Endothelial cell of umbilical vein (primary cell): ENCODE measurements around the gene BCL7C. TPM values are rescaled to one million over a fixed set of nuclear protein-coding genes. Genes with fewer than 3 reads are reported as not detected.

Source experiments
- BruUV-seq: library from RNA; stranded (reverse); fragments of 400-500 nt; replicated peaks from 2 replicates; lab custom pipeline; 2021; lab: Mats Ljungman, UMichigan
- CTCF ChIA-PET: fragments of 300-600, 350-600 bp; sonication (Branson Sonifier 250); formaldehyde crosslinking; loops from one replicate; lab custom pipeline; 2021; ENCODE audit warnings: antibody characterized with exemption, inconsistent platforms; lab: Charles Lee
- POLR2A ChIA-PET: fragments of 300-600, 350-600 bp; sonication (Branson Sonifier 250); formaldehyde crosslinking; loops from one replicate; lab custom pipeline; 2021; ENCODE audit warnings: antibody characterized with exemption, inconsistent platforms; lab: Charles Lee
- DNase-seq: peaks from one replicate; pipeline ENCODE4 v3.0.0-alpha.2; 2011; ENCODE audit warnings: low read depth, low spot score
- FAIRE-seq: peaks from 2 replicates; lab custom pipeline; 2011; peaks lifted over from hg19 to GRCh38; lab: Jason Lieb, UNC
- H2AFZ ChIP-seq: 2 replicates; pipeline ENCODE4 v1.6.0; 2012; ENCODE audit warnings: low read depth, low read length, control low read depth, inconsistent platforms
- H3K27ac ChIP-seq: 2 replicates; pipeline ENCODE4 v1.5.1; 2011; ENCODE audit warnings: low read depth, mild to moderate bottlenecking, control low read depth, low read length, moderate library complexity; ENCODE audit not compliant: insufficient read depth
- H3K27me3 ChIP-seq, 2 experiments: 2 replicates each; pipeline versions ENCODE4 v1.6.0 to v1.6.1; 2011; ENCODE audit warnings: low read length in 2 of 2, mixed read lengths in 1 of 2; ENCODE audit not compliant: control insufficient read depth in 2 of 2, insufficient read depth in 2 of 2
- H3K36me3 ChIP-seq, 2 experiments: 2 replicates in 1 of 2; 3 replicates in 1 of 2; pipeline ENCODE4 v1.5.1; 2011; ENCODE audit warnings: low read length in 2 of 2, mild to moderate bottlenecking in 1 of 2, moderate library complexity in 1 of 2; ENCODE audit not compliant: control insufficient read depth in 2 of 2, insufficient read depth in 2 of 2; ENCODE audit errors: extremely low read depth in 1 of 2
- H3K4me1 ChIP-seq: 3 replicates; pipeline ENCODE4 v1.5.1; 2011; ENCODE audit warnings: mild to moderate bottlenecking, low read length; ENCODE audit not compliant: control insufficient read depth, insufficient read depth; ENCODE audit errors: extremely low read depth
- H3K4me2 ChIP-seq: 2 replicates; pipeline ENCODE4 v1.6.1; 2011; ENCODE audit warnings: low read length, control low read depth, mixed read lengths; ENCODE audit not compliant: insufficient read depth
- H3K4me3 ChIP-seq, 3 experiments: fragments of 200-600 bp in 1 of 3; sonication (generic), shearing (Covaris generic) in 1 of 3; replicated peaks in 1 of 3; 2 replicates each; pipeline ENCODE4 v1.5.1; 2011 to 2016; ENCODE audit warnings: control low read depth in 3 of 3, low read length in 3 of 3, mild to moderate bottlenecking in 2 of 3, inconsistent platforms in 1 of 3, low read depth in 1 of 3, moderate library complexity in 1 of 3; ENCODE audit not compliant: insufficient read depth in 1 of 3
- H3K79me2 ChIP-seq: 2 replicates; pipeline ENCODE4 v1.6.0; 2012; ENCODE audit warnings: low read length, inconsistent platforms; ENCODE audit not compliant: control insufficient read depth, insufficient read depth
- H3K9ac ChIP-seq: replicated peaks from 2 replicates; pipeline ENCODE3; 2011; ENCODE audit warnings: low read length, control low read depth; ENCODE audit not compliant: insufficient read depth; ENCODE audit errors: extremely low read depth
- H3K9me1 ChIP-seq: replicated peaks from 3 replicates; pipeline ENCODE4 v1.6.0; 2011; ENCODE audit warnings: mild to moderate bottlenecking, low read length; ENCODE audit not compliant: control insufficient read depth, insufficient read depth; ENCODE audit errors: extremely low read depth
- H3K9me3 ChIP-seq: replicated peaks from 2 replicates; pipeline ENCODE4 v1.5.1; 2012; ENCODE audit warnings: low read length, inconsistent platforms; ENCODE audit not compliant: control insufficient read depth, insufficient read depth
- H4K20me1 ChIP-seq: replicated peaks from 2 replicates; pipeline ENCODE3; 2011; ENCODE audit warnings: mild to moderate bottlenecking, low read length; ENCODE audit not compliant: control insufficient read depth, insufficient read depth; ENCODE audit errors: extremely low read depth
- EZH2 ChIP-seq: IDR thresholded peaks from 2 replicates; pipeline ENCODE4 v1.6.1; 2012; ENCODE audit warnings: borderline replicate concordance, low read depth, mild to moderate bottlenecking, moderate library complexity, low read length, inconsistent platforms; ENCODE audit not compliant: severe bottlenecking
- GATA2 ChIP-seq: IDR thresholded peaks from 2 replicates; pipeline ENCODE4 v1.7.0; 2011; ENCODE audit warnings: low read depth, mild to moderate bottlenecking, moderate library complexity, mixed read lengths, low read length; ENCODE audit not compliant: insufficient read length, insufficient read depth
- JUN ChIP-seq: IDR thresholded peaks from 2 replicates; pipeline ENCODE4 v1.6.1; 2011; ENCODE audit warnings: borderline replicate concordance, low read depth; ENCODE audit not compliant: insufficient read length, insufficient read depth
- MYC ChIP-seq: IDR thresholded peaks from one replicate; pipeline ENCODE4 v1.6.1; 2011; ENCODE audit warnings: mild to moderate bottlenecking, low read depth, low read length
- POLR2AphosphoS5 ChIP-seq: IDR thresholded peaks from 2 replicates; pipeline ENCODE4 v1.6.1; 2012; ENCODE audit warnings: low read depth, mild to moderate bottlenecking, control low read depth, low read length, moderate library complexity; ENCODE audit not compliant: insufficient read depth
- dilution Hi-C: fragments of 300-500 bp; cut with MboI; formaldehyde crosslinking; loops from one replicate; pipeline ENCODE4 v1.15.0; 2019; ENCODE audit warnings: low sequenced_read_pairs; ENCODE audit not compliant: extremely low pct_ligation_motif_present
- intact Hi-C: fragments of 100-400 bp; cut with micrococcal nuclease; formaldehyde crosslinking; loops from one replicate; pipeline ENCODE4 v1.10.0; 2022
- polyA plus RNA-seq, 4 experiments: library from polyadenylated mRNA; depleted of rRNA in 3 of 4; stranded (reverse) in 3 of 4; unstranded in 1 of 4; fragments of >200 nt; gene quantifications; 2 replicates each; pipeline versions ENCODE4 v1.2.1 to v1.2.3, GENCODE V29; 2011 to 2012; ENCODE audit warnings: missing spikeins in 1 of 4
- total RNA-seq: library from RNA; stranded (reverse); gene quantifications from 2 replicates; pipeline ENCODE4 v1.2.3, GENCODE V29; 2021
- TF ChIP-seq, protein P1 (sequence below), 2 donors: IDR thresholded peaks; 1 replicate in 1 of 2; 2 replicates in 1 of 2; pipeline ENCODE4 v1.5.1; 2011; ENCODE audit warnings: low read length in 2 of 2, mild to moderate bottlenecking in 2 of 2, moderate library complexity in 2 of 2, control low read depth in 1 of 2, inconsistent platforms in 1 of 2, low read depth in 1 of 2; ENCODE audit not compliant: insufficient read depth in 1 of 2; ENCODE audit errors: extremely low read depth in 1 of 2

Gene BCL7C
- total and polyA plus RNA-seq, 2 donors (not counting 3 experiments of a cell fraction or from before 2014, with no cell fraction given): 30.2 to 38.3 TPM

DNA sequence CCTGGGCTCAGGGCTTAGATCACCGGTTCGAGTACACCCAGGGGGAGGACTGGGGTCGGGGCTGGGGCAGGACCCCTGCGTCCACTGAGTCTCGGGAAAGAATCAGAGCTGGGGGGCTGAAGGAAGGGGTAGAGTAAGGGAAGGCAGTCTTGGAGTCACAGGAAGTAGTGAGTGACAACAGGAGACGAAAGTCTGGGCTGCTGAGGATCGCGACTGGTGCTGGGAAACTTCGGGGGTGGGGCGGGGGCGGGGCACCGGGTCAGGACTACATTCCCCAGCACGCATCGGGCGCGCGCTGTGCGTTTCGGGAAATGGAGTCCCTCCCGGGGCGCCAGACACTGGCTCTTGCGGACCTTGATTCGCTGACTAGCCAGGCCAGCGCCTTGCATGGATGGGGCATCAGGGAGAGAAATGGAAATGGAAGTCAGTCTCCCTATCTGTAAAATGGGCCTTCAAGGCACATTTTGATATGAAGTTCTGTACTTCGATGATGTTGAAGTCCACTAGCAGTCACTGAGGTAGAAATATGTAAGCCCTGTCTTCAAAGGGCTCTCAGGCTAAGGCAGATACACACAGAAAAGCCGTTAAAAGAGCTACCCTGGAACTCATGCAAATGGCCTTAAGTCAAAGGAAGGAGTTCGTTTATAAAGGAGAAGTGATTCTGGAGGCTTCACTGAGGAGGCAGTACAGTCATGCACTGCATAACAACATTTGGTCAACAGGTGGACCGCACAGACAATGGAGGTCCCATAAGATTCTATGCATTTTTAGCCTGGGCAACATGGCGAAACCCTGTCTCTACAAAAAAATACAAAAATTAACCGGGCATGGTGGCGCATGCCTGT, 3.2 kb upstream of the BCL7C start:
- Histone ChIP-seq H3K4me3 (peak overlapping the region; percentile 24 to 44 (median 27)), H3K27me3 (no peaks in the 10 kb centered on the region), H3K36me3 (no peaks in the 10 kb centered on the region), H3K9me1 (no peaks in the 10 kb centered on the region), H4K20me1 (no peaks in the 10 kb centered on the region), H3K79me2 (peaks cover 9% of the 10 kb centered on the region), H3K9me3 (no peaks in the 10 kb centered on the region), H3K27ac (peak overlapping the region; percentile 69), H3K4me1 (peaks cover 17% of the 10 kb centered on the region), H3K4me2 (peak overlapping the region; percentile 44), H2AFZ (peak overlapping the region; percentile 62), H3K9ac (peak overlapping the region; percentile 66)
- intact Hi-C loops: loop anchor here (1.0 kb wide), 2 partner anchors 25 to 53 kb away; no protein-coding TSS in a partner anchor
- TF ChIP-seq POLR2AphosphoS5 (peak; percentile 41), GATA2 (no peak)
- POLR2A ChIA-PET: no interaction called here
- peak; percentile 86 for DNase-seq
- CTCF ChIA-PET: interaction anchor here (1.0 to 3.4 kb wide), 2 partner anchors 26 to 52 kb away, joined by 3 to 18 read pairs; partner anchors contain the start of gene FBXL19
- BruUV-seq: no TSS peak
- dilution Hi-C loops: no loop called here
- peak; percentile 84 for FAIRE-seq

DNA sequence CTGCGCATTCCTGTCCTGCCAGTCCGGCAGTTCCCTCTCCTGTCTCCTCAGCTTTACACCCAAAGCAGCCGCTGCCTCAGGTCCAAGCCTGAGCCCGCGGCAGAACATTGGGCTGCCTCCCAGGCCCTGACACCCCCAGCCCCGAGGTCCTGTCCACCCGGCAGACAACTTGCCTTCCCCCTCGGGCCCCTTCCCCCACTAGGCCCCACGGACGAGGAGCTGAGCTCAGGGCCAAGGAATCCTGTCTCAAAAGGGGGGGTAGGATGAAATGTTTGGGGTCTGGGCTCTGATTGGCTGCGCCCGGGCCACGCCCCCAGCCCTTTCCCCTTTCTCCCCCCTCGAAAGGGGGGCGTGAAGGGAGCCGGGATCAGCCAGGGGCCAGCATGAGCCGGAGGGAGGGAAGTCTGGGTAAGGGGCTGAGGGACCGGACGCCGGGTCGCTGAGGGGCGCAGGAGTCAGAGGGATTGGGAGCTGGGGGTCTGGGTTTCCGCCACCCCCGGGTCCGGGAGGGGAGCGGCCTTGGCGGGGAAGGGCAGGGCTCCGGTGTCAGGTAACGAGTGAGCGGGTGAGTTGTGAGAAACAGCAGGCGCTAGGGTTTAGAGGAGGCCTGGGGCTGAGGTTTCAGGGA, 2.5 kb upstream of the BCL7C start, which contains the start of gene CTF1:
CTF1 (plus strand) TSS at position 354 of the 628 bp plus-strand sequence; CDS start at position 384, 30 bp downstream.
- H3K27me3 ChIP-seq: no peaks in the 10 kb centered on the region

More for the DNA sequence above, 2.5 kb upstream of the BCL7C start, which contains the start of gene CTF1:
- H3K4me2 ChIP-seq: peak within 1 kb of the TSS; percentile 44
- H3K79me2 ChIP-seq: peaks cover 9% of the 10 kb centered on the region
- no peaks in the 10 kb centered on the region for H4K20me1 ChIP-seq
- DNase-seq (peak; percentile 66), FAIRE-seq (peak; percentile 37)
- peaks cover 13% of the 10 kb centered on the region for H3K4me1 ChIP-seq
- peak within 1 kb of the TSS; percentile 62 for H2AFZ ChIP-seq
- peak within 1 kb of the TSS; percentile 69 for H3K27ac ChIP-seq
- H3K9ac ChIP-seq: peak within 1 kb of the TSS; percentile 66
- no TSS peak for BruUV-seq
- no peaks in the 10 kb centered on the region for H3K9me1 ChIP-seq
- no peaks in the 10 kb centered on the region for H3K9me3 ChIP-seq
- POLR2A ChIA-PET: no interaction called here
- H3K36me3 ChIP-seq: no peaks in the 10 kb centered on the region
- peak within 1 kb of the TSS; percentile 24 to 44 (median 27) for H3K4me3 ChIP-seq
- CTCF ChIA-PET: interaction anchor here (0.7 to 3.4 kb wide), 2 partner anchors 21 to 51 kb away, joined by 3 to 18 read pairs; no protein-coding TSS in a partner anchor
- intact Hi-C loops (no loop called here), dilution Hi-C loops (no loop called here)
- TF ChIP-seq MYC (no peak), EZH2 (no peak), JUN (no peak), GATA2 (no peak)
- TF ChIP-seq, protein P1, sequence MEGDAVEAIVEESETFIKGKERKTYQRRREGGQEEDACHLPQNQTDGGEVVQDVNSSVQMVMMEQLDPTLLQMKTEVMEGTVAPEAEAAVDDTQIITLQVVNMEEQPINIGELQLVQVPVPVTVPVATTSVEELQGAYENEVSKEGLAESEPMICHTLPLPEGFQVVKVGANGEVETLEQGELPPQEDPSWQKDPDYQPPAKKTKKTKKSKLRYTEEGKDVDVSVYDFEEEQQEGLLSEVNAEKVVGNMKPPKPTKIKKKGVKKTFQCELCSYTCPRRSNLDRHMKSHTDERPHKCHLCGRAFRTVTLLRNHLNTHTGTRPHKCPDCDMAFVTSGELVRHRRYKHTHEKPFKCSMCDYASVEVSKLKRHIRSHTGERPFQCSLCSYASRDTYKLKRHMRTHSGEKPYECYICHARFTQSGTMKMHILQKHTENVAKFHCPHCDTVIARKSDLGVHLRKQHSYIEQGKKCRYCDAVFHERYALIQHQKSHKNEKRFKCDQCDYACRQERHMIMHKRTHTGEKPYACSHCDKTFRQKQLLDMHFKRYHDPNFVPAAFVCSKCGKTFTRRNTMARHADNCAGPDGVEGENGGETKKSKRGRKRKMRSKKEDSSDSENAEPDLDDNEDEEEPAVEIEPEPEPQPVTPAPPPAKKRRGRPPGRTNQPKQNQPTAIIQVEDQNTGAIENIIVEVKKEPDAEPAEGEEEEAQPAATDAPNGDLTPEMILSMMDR (IDR thresholded peaks at IDR 0.05; ENCODE audit: extremely low read depth in 1 of 2, insufficient read depth in 1 of 2, low read depth in 1 of 2, low read length in 2 of 2): no peak
